HL-60 (cell line): ENCODE data around the gene NOP9.

Experiments
- CTCF ChIP-seq: IDR thresholded peaks from one replicate; pipeline ENCODE4 v1.5.1; 2011; ENCODE audit warnings: low read length, control low read depth, inconsistent platforms; ENCODE audit not compliant: insufficient read depth
- GABPA ChIP-seq: IDR thresholded peaks from 2 replicates; pipeline ENCODE4 v1.6.1; 2012; ENCODE audit warnings: low read depth
- POLR2AphosphoS5 ChIP-seq: IDR thresholded peaks from 2 replicates; pipeline ENCODE4 v1.6.1; 2012; ENCODE audit warnings: low read depth
- REST ChIP-seq: IDR thresholded peaks from 2 replicates; pipeline ENCODE4 v1.6.1; 2012; ENCODE audit warnings: low read depth; ENCODE audit not compliant: insufficient replicate concordance
- SPI1 ChIP-seq: IDR thresholded peaks from 2 replicates; pipeline ENCODE4 v1.6.1; 2012; ENCODE audit warnings: low read depth, mild to moderate bottlenecking, borderline replicate concordance

GRCh38 chr14:24330973-24331674 is 31.5 kb downstream of the NOP9 start:
- TF ChIP-seq CTCF = no peak
- no peak for TF ChIP-seq GABPA
- TF ChIP-seq POLR2AphosphoS5 = no peak
- TF ChIP-seq REST = no peak
- no peak for TF ChIP-seq SPI1
